ENCODE data around the gene SPAG6. TPM values are rescaled to one million over a fixed set of nuclear protein-coding genes. Genes with fewer than 3 reads are reported as not detected.

The SPAG6 gene
- total RNA-seq, 1 experiment from 2014 or later: not detected

DNA sequence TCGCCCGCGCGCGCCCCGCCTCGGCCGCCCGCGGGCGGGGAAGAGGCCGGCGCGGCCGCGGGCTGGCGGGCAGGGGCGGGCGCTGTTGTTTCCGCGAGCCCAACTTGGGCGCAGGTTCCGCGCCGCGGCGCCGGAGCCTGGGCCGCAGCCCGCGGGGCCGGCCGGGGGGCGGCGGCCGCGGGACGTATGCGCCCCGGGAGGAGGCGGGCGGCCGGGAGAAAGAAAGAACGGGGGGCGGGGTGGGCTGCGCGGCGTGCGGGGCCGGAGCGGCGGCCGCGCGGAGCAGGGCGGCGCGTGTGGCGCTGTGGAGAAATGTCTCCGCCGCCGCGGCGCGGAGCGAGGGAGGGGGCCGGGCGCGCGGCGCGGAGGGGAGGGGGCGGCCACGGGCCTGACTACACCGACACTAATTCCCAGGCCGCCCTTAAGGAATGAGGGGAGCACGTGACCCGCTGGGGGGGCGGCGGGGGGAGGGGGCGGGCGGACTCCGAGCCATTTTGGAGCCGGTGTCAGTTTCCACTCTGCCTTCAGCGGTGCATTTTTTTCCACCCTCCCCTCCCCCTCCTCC, 24.6 kb upstream of the SPAG6 start, which contains the start of gene BMI1:
Gene BMI1 (plus strand): TSS at position 509 of the 565 bp plus-strand sequence. CDS start 5,351 bp downstream, outside the sequence.
- DNase-seq (ENCODE audit: low read depth): peak; percentile 30
- in situ Hi-C loops (cut with HindIII; ENCODE audit: low pct_unique_long_range_greater_than_20kb, low sequenced_read_pairs): no loop called here

GRCh38 chr10:22321156-22321923, 24.0 kb upstream of the SPAG6 start:
- DNase-seq (ENCODE audit: low read depth): peak; percentile 89
- in situ Hi-C loops (cut with HindIII; ENCODE audit: low pct_unique_long_range_greater_than_20kb, low sequenced_read_pairs): no loop called here

- in situ Hi-C loops (cut with HindIII; ENCODE audit: low pct_unique_long_range_greater_than_20kb, low sequenced_read_pairs): no loop called here
- peak; percentile 64 for DNase-seq (ENCODE audit: low read depth)
Measured at GRCh38 chr10:22321924-22322640, 23.2 kb upstream of the SPAG6 start.

DNA sequence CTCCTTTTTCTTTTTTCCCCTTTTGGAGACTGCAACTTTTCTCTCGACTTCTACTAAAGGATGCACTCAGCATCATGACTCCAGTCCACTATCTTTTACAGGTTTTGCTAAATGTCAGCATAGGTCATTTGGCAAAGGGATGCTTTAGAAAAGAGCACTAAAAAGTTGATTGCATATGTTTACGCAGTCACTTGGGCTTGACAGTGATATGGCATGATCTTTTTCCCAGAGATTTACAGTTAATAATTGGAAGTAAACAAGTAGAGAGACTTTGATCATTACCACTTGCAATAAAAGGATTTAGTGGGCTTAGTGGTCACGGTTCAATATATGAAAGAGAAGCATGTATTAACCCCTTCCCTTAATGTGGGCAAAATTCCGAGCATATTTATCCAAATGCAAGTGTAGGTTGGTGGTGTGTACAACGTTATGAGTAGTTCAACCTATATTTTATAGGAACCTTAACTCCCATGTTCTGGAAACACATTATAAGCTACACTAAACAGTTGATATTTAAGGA, 22.6 kb upstream of the SPAG6 start:
- in situ Hi-C loops (cut with HindIII; ENCODE audit: low pct_unique_long_range_greater_than_20kb, low sequenced_read_pairs): no loop called here
- no peak for DNase-seq (ENCODE audit: low read depth)

DNA sequence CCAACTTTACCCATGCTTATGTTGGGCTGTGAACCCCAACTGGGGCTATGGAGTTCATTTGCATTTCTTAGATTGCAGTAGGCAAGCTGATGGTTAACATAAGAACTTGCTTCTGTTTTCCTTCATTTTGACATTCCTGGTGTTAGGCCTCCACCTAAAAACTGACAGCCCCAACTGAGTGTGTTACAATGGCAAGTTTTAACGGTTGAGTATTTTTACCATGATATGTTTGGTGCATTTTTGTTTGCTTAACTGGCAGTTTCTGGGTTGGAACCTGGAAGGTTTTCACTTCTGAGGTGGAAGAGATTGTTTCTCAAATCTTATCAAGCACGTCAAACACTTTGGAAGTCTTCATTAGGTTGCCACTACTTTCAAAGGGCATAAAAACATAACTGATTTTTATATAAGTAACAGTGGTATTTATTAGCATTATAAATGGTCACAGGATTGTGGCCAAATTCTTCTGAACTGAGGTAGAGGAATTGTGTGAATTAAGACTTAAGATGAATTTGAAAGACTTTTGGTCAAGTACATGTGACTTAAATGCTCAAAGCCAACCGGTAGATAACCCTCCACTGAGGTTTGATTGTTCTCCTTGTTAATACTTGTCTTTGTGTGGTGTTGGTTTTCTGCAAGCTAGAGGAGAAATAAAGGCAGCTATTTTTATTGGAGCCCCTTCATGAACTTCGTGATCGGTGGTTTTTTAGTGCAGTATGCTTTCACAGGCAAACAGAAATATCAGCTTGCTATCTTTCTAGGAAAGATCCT, 21.6 kb upstream of the SPAG6 start:
- in situ Hi-C loops (cut with HindIII; ENCODE audit: low pct_unique_long_range_greater_than_20kb, low sequenced_read_pairs): no loop called here
- no peak for DNase-seq (ENCODE audit: low read depth)

DNA sequence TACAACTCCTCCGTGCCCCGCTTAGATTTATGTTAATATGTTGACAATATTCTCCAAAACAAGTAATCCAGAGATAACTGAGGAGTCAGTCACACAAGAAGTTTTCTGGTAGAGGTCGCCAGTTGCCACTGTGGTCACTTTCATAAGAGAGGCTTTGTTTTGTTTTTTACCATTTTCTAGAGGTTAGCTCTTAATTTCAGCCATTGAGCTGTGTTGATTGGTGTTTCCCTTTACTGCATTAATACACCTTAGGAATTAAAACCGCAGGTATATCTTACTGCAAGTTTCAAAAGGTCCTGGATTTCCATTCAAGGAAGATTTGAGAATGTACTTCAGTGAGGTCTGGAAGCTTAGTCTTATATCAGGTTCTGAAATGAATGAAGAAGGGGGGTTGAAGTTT, 20.9 kb upstream of the SPAG6 start:
- in situ Hi-C loops (cut with HindIII; ENCODE audit: low pct_unique_long_range_greater_than_20kb, low sequenced_read_pairs): no loop called here
- no peak for DNase-seq (ENCODE audit: low read depth)

DNA sequence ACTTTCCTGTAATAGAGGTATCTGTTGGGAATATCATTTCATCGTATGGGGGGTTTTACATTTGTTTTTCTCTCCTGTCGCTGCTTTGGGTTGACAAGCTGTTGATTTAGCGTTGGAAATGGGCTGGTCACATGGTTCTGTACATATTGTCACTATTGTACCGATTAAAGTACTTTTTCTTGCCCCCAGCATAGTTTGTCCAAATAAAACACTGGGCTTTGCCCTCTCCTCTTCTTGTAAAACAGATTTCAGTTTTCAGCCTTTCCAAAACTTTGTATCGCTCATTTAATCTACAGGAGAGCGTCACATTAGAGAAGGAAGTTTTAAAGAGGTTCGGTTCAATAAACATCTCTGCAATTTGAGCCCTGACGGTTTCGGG, 20.4 kb upstream of the SPAG6 start:
- in situ Hi-C loops (cut with HindIII; ENCODE audit: low pct_unique_long_range_greater_than_20kb, low sequenced_read_pairs): no loop called here
- no peak for DNase-seq (ENCODE audit: low read depth)

- in situ Hi-C loops (cut with HindIII; ENCODE audit: low pct_unique_long_range_greater_than_20kb, low sequenced_read_pairs): no loop called here
- DNase-seq (ENCODE audit: low read depth): peak; percentile 66
Measured at GRCh38 chr10:22325272-22326144, 19.8 kb upstream of the SPAG6 start.

GRCh38 chr10:22326145-22326702, 19.1 kb upstream of the SPAG6 start:
- in situ Hi-C loops (cut with HindIII; ENCODE audit: low pct_unique_long_range_greater_than_20kb, low sequenced_read_pairs): no loop called here
- no peak for DNase-seq (ENCODE audit: low read depth)

GRCh38 chr10:22329150-22329549, 16.1 kb upstream of the SPAG6 start:
- in situ Hi-C loops (cut with HindIII; ENCODE audit: low pct_unique_long_range_greater_than_20kb, low sequenced_read_pairs): no loop called here
- no peak for DNase-seq (ENCODE audit: low read depth)

GRCh38 chr10:22332116-22332692, 13.1 kb upstream of the SPAG6 start:
- in situ Hi-C loops (cut with HindIII; ENCODE audit: low pct_unique_long_range_greater_than_20kb, low sequenced_read_pairs): no loop called here
- DNase-seq (ENCODE audit: low read depth): no peak

DNA sequence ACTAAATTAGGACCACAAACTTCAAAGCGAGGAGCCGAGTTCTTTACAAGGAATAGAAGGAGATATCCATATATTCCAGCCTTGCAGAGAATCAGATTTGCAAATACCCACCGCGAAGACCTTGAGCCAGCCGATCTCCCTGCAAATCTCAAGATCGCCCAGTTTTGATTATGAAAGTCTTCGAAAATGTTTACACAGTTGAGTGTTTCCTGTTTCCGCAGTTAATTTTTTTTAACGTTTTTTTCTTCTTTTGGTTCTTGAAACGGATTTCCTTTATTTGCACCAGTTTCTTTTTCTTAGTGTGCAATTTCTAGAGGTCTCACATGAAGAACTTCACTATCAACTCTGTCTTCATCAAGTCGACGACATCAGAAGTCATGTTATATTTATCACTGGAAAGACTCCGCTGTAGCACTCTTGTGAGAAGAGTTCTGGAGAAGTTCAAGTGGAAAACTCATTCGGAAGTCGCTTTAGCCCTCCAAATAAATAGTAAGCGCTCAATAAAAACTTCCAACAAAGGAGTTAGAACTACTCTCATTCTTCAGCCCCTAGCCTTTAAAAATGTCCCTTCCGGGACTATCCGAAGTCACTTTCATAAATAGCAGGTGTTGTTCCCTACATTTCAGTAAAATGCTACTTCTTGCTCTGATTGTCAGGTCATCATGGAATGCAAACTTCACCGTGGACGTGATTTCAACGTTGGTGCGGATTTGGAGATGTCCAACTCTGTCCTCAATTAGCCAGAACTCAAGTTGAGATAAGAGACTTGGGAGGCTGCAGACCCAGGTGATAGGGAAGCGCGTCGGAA, 11.9 kb upstream of the SPAG6 start:
- in situ Hi-C loops (cut with HindIII; ENCODE audit: low pct_unique_long_range_greater_than_20kb, low sequenced_read_pairs): no loop called here
- DNase-seq (ENCODE audit: low read depth): no peak

GRCh38 chr10:22333975-22334282, 11.4 kb upstream of the SPAG6 start:
- in situ Hi-C loops (cut with HindIII; ENCODE audit: low pct_unique_long_range_greater_than_20kb, low sequenced_read_pairs): no loop called here
- no peak for DNase-seq (ENCODE audit: low read depth)

DNA sequence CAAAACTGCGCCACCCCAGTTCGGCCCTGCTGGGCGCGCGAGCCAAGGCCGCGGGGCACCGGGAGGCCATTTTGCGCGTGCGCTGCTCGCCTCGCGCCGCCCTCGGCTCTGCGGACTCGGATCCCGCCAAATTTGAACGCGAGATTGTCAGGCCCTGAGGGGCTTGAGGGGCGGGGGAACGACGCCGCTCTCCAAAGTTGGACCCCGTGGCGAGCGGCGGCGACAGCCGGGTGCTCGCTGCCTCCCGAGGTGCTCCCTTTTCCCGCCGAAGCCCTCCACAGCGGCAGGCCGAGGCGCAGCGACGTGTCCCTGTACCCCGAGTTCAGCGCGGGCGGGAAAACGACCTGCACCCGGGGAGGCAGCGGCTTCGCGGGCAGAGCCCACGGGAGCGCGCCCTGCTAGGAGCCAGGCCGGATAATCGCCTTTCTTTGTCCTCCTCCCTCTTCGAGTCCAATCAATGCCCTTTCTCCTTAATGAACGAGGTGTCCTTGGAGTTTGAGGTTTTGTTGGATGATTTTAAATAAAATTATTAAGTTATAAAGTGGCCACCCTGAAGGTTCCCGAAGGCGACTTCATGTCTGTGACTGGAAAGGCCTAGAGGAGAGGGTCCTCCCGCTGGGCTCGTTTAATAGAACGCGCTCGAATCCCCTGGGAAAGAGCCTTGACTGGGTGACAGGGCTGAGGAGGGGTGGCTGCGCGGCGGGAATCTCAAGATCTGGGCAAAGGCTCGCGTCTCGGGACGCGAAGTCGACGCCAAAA, 10.7 kb upstream of the SPAG6 start:
- in situ Hi-C loops (cut with HindIII; ENCODE audit: low pct_unique_long_range_greater_than_20kb, low sequenced_read_pairs): no loop called here

GRCh38 chr10:22335173-22335933, 9.9 kb upstream of the SPAG6 start:
- in situ Hi-C loops (cut with HindIII; ENCODE audit: low pct_unique_long_range_greater_than_20kb, low sequenced_read_pairs): no loop called here
- no peak for DNase-seq (ENCODE audit: low read depth)

More for the DNA sequence above, 10.7 kb upstream of the SPAG6 start:
- no peak for DNase-seq (ENCODE audit: low read depth)
